Measurements from ENCODE around the gene BTAF1. TPM values are rescaled to one million over a fixed set of nuclear protein-coding genes. Genes with fewer than 3 reads are reported as not detected.
"Not testable (repeated sequence)": the region's sequence is repeated elsewhere in the genome, so short reads cannot be mapped to it uniquely, and the experiment has no call there.

Gene BTAF1
- total and polyA plus RNA-seq, 2 experiments from 2014 or later = 15.3 to 45.0 TPM

DNA sequence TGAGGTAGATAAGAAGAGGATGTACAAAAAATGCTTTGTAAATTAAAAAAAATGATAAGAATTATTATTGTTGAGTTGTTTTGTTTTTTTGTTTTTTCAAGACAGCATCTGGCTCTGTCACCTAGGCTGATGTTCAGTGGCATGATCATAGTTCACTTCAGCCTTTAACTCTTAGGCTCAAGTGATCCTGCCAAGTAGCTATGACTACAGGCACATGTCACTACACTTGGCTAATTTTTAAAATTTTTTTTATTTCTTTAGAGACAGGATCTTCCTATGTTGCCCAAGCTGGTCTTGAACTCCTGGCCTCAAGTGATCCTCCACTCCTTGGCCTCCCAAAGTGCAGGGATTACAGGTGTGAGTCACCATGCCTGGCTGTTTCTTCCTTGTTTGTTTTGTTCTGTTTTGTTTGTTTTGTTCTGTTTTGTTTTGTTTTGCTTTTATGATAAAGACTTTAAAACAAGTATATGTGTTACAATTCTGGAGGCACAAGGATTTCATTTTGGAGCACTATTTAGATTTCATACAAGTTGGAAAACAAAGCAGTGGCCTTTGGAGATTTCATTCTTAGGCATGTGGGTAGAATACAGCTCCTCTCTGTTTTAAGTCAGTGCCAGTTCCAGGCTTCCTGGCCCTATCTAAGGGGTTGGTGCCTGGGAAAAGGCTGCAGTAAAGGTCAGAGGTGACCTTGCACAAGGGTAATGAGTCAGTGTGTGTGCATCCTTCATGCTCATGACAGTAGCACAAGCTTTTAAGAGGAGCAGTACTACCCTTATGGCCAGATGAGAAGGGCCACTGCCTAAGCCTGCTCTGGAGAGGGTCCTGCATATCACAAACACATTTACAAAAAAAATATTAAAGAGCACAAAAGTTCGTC is 32.2 kb upstream of the BTAF1 start:
- no peak for TF ChIP-seq EZH2 (IDR thresholded peaks at IDR 0.05; ENCODE audit: borderline replicate concordance)
- TF ChIP-seq, protein P1, sequence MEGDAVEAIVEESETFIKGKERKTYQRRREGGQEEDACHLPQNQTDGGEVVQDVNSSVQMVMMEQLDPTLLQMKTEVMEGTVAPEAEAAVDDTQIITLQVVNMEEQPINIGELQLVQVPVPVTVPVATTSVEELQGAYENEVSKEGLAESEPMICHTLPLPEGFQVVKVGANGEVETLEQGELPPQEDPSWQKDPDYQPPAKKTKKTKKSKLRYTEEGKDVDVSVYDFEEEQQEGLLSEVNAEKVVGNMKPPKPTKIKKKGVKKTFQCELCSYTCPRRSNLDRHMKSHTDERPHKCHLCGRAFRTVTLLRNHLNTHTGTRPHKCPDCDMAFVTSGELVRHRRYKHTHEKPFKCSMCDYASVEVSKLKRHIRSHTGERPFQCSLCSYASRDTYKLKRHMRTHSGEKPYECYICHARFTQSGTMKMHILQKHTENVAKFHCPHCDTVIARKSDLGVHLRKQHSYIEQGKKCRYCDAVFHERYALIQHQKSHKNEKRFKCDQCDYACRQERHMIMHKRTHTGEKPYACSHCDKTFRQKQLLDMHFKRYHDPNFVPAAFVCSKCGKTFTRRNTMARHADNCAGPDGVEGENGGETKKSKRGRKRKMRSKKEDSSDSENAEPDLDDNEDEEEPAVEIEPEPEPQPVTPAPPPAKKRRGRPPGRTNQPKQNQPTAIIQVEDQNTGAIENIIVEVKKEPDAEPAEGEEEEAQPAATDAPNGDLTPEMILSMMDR (IDR thresholded peaks at IDR 0.05; ENCODE audit: poor library complexity) = no peak
- TF ChIP-seq EZH2phosphoT487 (IDR thresholded peaks at IDR 0.05; ENCODE audit: low read depth, severe bottlenecking, unreplicated experiment) = no peak
- WGBS (ENCODE audit: low lambda C conversion rate, missing lambda C conversion rate) = 89% methylated on average over 1 of the region's 1 CpG
- peaks cover 11% of the 10 kb centered on the region for H3K4me1 ChIP-seq (ENCODE audit: insufficient read depth)
- no peaks in the 10 kb centered on the region for H3K9me2 ChIP-seq (replicated peaks; ENCODE audit: insufficient read depth)
- no peak overlapping the region for H2AFZ ChIP-seq
- H3K36me3 ChIP-seq (replicated peaks; ENCODE audit: insufficient read depth, low read depth) = no peaks in the 10 kb centered on the region
- no peak overlapping the region for H3K4me2 ChIP-seq
- H4K20me1 ChIP-seq (ENCODE audit: insufficient read depth, poor library complexity, severe bottlenecking) = no peaks in the 10 kb centered on the region
- H3K27ac ChIP-seq = no peak overlapping the region
- DNase-seq (ENCODE audit: low spot score) = no peak
- H3K9me3 ChIP-seq (ENCODE audit: low read depth) = no peaks in the 10 kb centered on the region
- no peak overlapping the region for H3K4me3 ChIP-seq
- H3K79me2 ChIP-seq = no peaks in the 10 kb centered on the region
- no peaks in the 10 kb centered on the region for H3K27me3 ChIP-seq

GRCh38 chr10:91893051-91893450 is 30.5 kb upstream of the BTAF1 start:
- Histone ChIP-seq H3K4me1 (ENCODE audit: insufficient read depth) (peaks cover 4% of the 10 kb centered on the region), H4K20me1 (ENCODE audit: insufficient read depth, poor library complexity, severe bottlenecking) (no peaks in the 10 kb centered on the region), H3K27ac (no peak overlapping the region), H3K9me2 (replicated peaks; ENCODE audit: insufficient read depth) (no peaks in the 10 kb centered on the region), H3K9me3 (ENCODE audit: low read depth) (no peaks in the 10 kb centered on the region), H2AFZ (no peak overlapping the region), H3K36me3 (replicated peaks; ENCODE audit: insufficient read depth, low read depth) (no peaks in the 10 kb centered on the region), H3K79me2 (no peaks in the 10 kb centered on the region), H3K4me2 (no peak overlapping the region), H3K4me3 (no peak overlapping the region), H3K27me3 (no peaks in the 10 kb centered on the region)
- DNase-seq (ENCODE audit: low spot score) = no peak
- 98% methylated on average over 2 of the region's 2 CpGs for WGBS (ENCODE audit: low lambda C conversion rate, missing lambda C conversion rate)
- no peak for TF ChIP-seq EZH2 (IDR thresholded peaks at IDR 0.05; ENCODE audit: borderline replicate concordance)
- TF ChIP-seq, protein P1 (IDR thresholded peaks at IDR 0.05; ENCODE audit: poor library complexity) = no peak
- TF ChIP-seq EZH2phosphoT487 (IDR thresholded peaks at IDR 0.05; ENCODE audit: low read depth, severe bottlenecking, unreplicated experiment) = no peak

DNA sequence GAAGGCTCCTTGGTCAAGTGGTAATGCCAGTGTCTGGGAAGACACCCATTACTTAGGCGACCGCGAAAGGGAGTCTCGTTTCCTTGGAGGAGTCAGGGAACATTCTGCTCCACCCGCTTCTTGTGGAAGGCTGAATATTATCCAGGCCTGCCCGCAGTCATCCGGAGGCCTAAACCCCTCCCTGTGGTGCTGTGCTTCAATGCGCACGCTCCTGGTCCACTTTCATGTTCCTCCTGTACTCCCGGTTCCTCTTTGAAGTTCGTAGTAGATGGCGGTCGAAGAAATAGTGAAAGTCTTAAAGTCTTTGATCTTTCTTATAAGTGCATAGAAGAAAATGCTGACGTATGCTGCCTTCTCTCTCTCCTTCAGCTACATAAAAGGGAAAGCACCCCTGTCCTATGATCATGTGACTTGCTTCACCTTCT is 29.3 kb upstream of the BTAF1 start:
- H3K4me2 ChIP-seq; H3K4me3 ChIP-seq; H3K79me2 ChIP-seq; H3K36me3 ChIP-seq (replicated peaks; ENCODE audit: insufficient read depth, low read depth); H3K9me2 ChIP-seq (replicated peaks; ENCODE audit: insufficient read depth); H3K4me1 ChIP-seq (ENCODE audit: insufficient read depth); DNase-seq (ENCODE audit: low spot score); H3K9me3 ChIP-seq (ENCODE audit: low read depth); H4K20me1 ChIP-seq (ENCODE audit: insufficient read depth, poor library complexity, severe bottlenecking); H3K27me3 ChIP-seq; H3K27ac ChIP-seq; H2AFZ ChIP-seq: not testable (repeated sequence)
- WGBS (ENCODE audit: low lambda C conversion rate, missing lambda C conversion rate) = 93% methylated on average over 14 of the region's 14 CpGs

GRCh38 chr10:91896212-91896756 is 27.3 kb upstream of the BTAF1 start:
- no peak overlapping the region for H2AFZ ChIP-seq
- no peak overlapping the region for H3K4me2 ChIP-seq
- H3K9me2 ChIP-seq (replicated peaks; ENCODE audit: insufficient read depth) = no peaks in the 10 kb centered on the region
- H4K20me1 ChIP-seq (ENCODE audit: insufficient read depth, poor library complexity, severe bottlenecking) = no peaks in the 10 kb centered on the region
- 88% methylated on average over 3 of the region's 3 CpGs for WGBS (ENCODE audit: low lambda C conversion rate, missing lambda C conversion rate)
- H3K9me3 ChIP-seq (ENCODE audit: low read depth) = no peaks in the 10 kb centered on the region
- H3K27ac ChIP-seq = no peak overlapping the region
- no peaks in the 10 kb centered on the region for H3K27me3 ChIP-seq
- no peaks in the 10 kb centered on the region for H3K4me1 ChIP-seq (ENCODE audit: insufficient read depth)
- TF ChIP-seq, protein P1 (IDR thresholded peaks at IDR 0.05; ENCODE audit: poor library complexity) = no peak
- TF ChIP-seq EZH2phosphoT487 (IDR thresholded peaks at IDR 0.05; ENCODE audit: low read depth, severe bottlenecking, unreplicated experiment) = no peak
- no peak for TF ChIP-seq EZH2 (IDR thresholded peaks at IDR 0.05; ENCODE audit: borderline replicate concordance)
- H3K79me2 ChIP-seq = no peaks in the 10 kb centered on the region
- H3K36me3 ChIP-seq (replicated peaks; ENCODE audit: insufficient read depth, low read depth) = no peaks in the 10 kb centered on the region
- no peak for DNase-seq (ENCODE audit: low spot score)
- H3K4me3 ChIP-seq = no peak overlapping the region

Measured in hepatocyte (in vitro differentiated cells).